K562 (cell line): ENCODE results near the gene SLC22A23. TPM values are rescaled to one million over a fixed set of nuclear protein-coding genes. Genes with fewer than 3 reads are reported as not detected.

ENCODE experiments used
- ATAC-seq: fragments of 200-7000 bp; cut with Tn5 transposase; 3 replicates; pipeline ENCODE4 v1.9.1; 2020; ENCODE audit warnings: moderate library complexity
- BruUV-seq: library from RNA; stranded (reverse); fragments of 400-500 nt; replicated peaks from 2 replicates; lab custom pipeline; 2021; lab: Mats Ljungman, UMichigan
- CTCF ChIA-PET: fragments of 300-600 bp; formaldehyde crosslinking; extraction: SDS; loops from one replicate; lab custom pipeline; 2021; ENCODE audit warnings: low intra/inter-chr PET ratio; lab: Yijun Ruan, JAX
- POLR2A ChIA-PET: fragments of 300-600, 350-650 bp; sonication (Branson Sonifier 250); formaldehyde crosslinking; extraction: SDS; loops from one replicate; lab custom pipeline; 2021; ENCODE audit warnings: antibody characterized with exemption, inconsistent platforms; lab: Yijun Ruan, JAX
- DNase-seq, 4 experiments: peaks; one replicate each; pipeline versions ENCODE4 v3.0.0 to v3.0.0-alpha.2; 2011 to 2018; ENCODE audit warnings: low spot score in 3 of 4, mixed read lengths in 3 of 4; ENCODE audit errors: extremely low read depth in 1 of 4
- FAIRE-seq: peaks from 2 replicates; lab custom pipeline; 2011; peaks lifted over from hg19 to GRCh38; lab: Jason Lieb, UNC
- H2AFZ ChIP-seq: 2 replicates; pipeline ENCODE4 v1.6.0; 2011; ENCODE audit warnings: low read depth, low read length, control low read depth, inconsistent platforms
- H3K27ac ChIP-seq: fragments of 200-600 bp; 3 replicates; pipeline ENCODE4 v1.8.0; 2011; ENCODE audit warnings: low read depth, mild to moderate bottlenecking, control low read depth, inconsistent platforms, low read length, moderate library complexity, mixed read lengths; ENCODE audit errors: extremely low read depth
- H3K27me3 ChIP-seq, 2 experiments: fragments of 300-600 bp in 1 of 2; 2 replicates in 1 of 2; 3 replicates in 1 of 2; pipeline versions ENCODE4 v1.6.0 to v1.8.0; 2011; ENCODE audit warnings: inconsistent platforms in 2 of 2, low read length in 2 of 2, mild to moderate bottlenecking in 1 of 2, mixed read lengths in 1 of 2, moderate library complexity in 1 of 2; ENCODE audit not compliant: control insufficient read depth in 2 of 2, insufficient read depth in 2 of 2
- H3K36me3 ChIP-seq: fragments of 300-600 bp; 3 replicates; pipeline ENCODE4 v1.8.0; 2011; ENCODE audit warnings: mild to moderate bottlenecking, low read length, inconsistent platforms; ENCODE audit not compliant: control insufficient read depth, insufficient read depth
- H3K4me1 ChIP-seq, 2 experiments: fragments of 200-600 bp in 1 of 2; replicated peaks in 1 of 2; 2 replicates in 1 of 2; 3 replicates in 1 of 2; pipeline versions ENCODE4 v1.5.1 to v1.8.0; 2011; ENCODE audit warnings: inconsistent platforms in 2 of 2, low read length in 2 of 2, mild to moderate bottlenecking in 1 of 2, mixed read lengths in 1 of 2, moderate library complexity in 1 of 2; ENCODE audit not compliant: control insufficient read depth in 2 of 2, insufficient read depth in 2 of 2
- H3K4me2 ChIP-seq: 2 replicates; pipeline ENCODE4 v1.6.1; 2011; ENCODE audit warnings: low read length, control low read depth, inconsistent platforms, mixed read lengths; ENCODE audit not compliant: insufficient read depth
- H3K4me3 ChIP-seq: fragments of 200-600 bp; sonication (generic), shearing (Covaris generic); 2 replicates; pipeline ENCODE4 v1.5.1; 2016; ENCODE audit warnings: control low read depth, inconsistent platforms
- H3K79me2 ChIP-seq: fragments of 200-600 bp; 3 replicates; pipeline ENCODE4 v1.8.0; 2011; ENCODE audit warnings: low read length, inconsistent platforms; ENCODE audit not compliant: control insufficient read depth, insufficient read depth
- H3K9ac ChIP-seq, 2 experiments: 2 replicates each; pipeline versions ENCODE4 v1.6.0 to v1.6.1; 2011; ENCODE audit warnings: low read depth in 2 of 2, low read length in 2 of 2, control low read depth in 1 of 2, inconsistent platforms in 1 of 2, mild to moderate bottlenecking in 1 of 2, mixed read lengths in 1 of 2; ENCODE audit not compliant: insufficient read depth in 1 of 2
- H3K9me1 ChIP-seq: one replicate; pipeline ENCODE4 v1.6.0; 2011; ENCODE audit warnings: inconsistent platforms, mild to moderate bottlenecking, low read length, moderate library complexity; ENCODE audit not compliant: control insufficient read depth, insufficient read depth
- H3K9me3 ChIP-seq: replicated peaks from 2 replicates; pipeline ENCODE4 v1.5.1; 2011; ENCODE audit warnings: low read depth, low read length, inconsistent platforms; ENCODE audit not compliant: control insufficient read depth, insufficient read depth
- H4K20me1 ChIP-seq: replicated peaks from 2 replicates; pipeline ENCODE4 v1.6.1; 2011; ENCODE audit warnings: low read length, inconsistent platforms, mixed read lengths; ENCODE audit not compliant: control insufficient read depth, insufficient read depth
- CHAMP1 ChIP-seq: fragments of 450-650 bp; IDR thresholded peaks from 2 replicates; pipeline ENCODE4 v1.6.1; 2016; ENCODE audit warnings: mild to moderate bottlenecking
- GABPA ChIP-seq: fragments of 200-800 bp; sonication (Bioruptor generic); conservative IDR thresholded peaks from 2 replicates; pipeline ENCODE4 v1.6.1; 2016; ENCODE audit warnings: low read depth, missing genetic modification characterization, missing compliant biosample characterization
- HINFP ChIP-seq: fragments of 450-650 bp; conservative IDR thresholded peaks from 2 replicates; pipeline ENCODE4 v1.6.1; 2016; ENCODE audit warnings: missing genetic modification characterization, low read depth, mild to moderate bottlenecking, control low read depth, missing compliant biosample characterization
- HNRNPLL ChIP-seq: fragments of 200-400 bp; formaldehyde crosslinking; IDR thresholded peaks from 2 replicates; pipeline ENCODE4 v1.6.1; 2017; ENCODE audit warnings: low read length, low read depth, mild to moderate bottlenecking; ENCODE audit not compliant: poor library complexity, severe bottlenecking
- NFXL1 ChIP-seq: fragments of 450-650 bp; formaldehyde crosslinking; IDR thresholded peaks from 2 replicates; pipeline ENCODE4 v1.4.0; 2021; ENCODE audit warnings: mild to moderate bottlenecking
- SAP30 ChIP-seq: fragments of 200-600 bp; sonication (generic); IDR thresholded peaks from 2 replicates; pipeline ENCODE4 v1.6.1; 2012; ENCODE audit warnings: borderline replicate concordance, low read depth, mild to moderate bottlenecking, moderate library complexity, low read length, control low read depth, inconsistent platforms; ENCODE audit not compliant: insufficient read depth, poor library complexity, severe bottlenecking
- SPI1 ChIP-seq: IDR thresholded peaks from 2 replicates; pipeline ENCODE4 v1.6.1; 2011; ENCODE audit warnings: low read depth, low read length, control low read depth, borderline replicate concordance
- SREBF2 ChIP-seq: sonication (generic); formaldehyde crosslinking; IDR thresholded peaks from 2 replicates; pipeline ENCODE4 v1.4.0; 2020; ENCODE audit warnings: mild to moderate bottlenecking, missing genetic modification reagents
- TEAD1 ChIP-seq, 2 experiments: fragments of 450-650 bp in 1 of 2; sonication (generic) in 1 of 2; formaldehyde crosslinking; IDR thresholded peaks; 2 replicates each; pipeline versions ENCODE4 v1.4.0 to v1.8.0; 2020 to 2022; ENCODE audit warnings: mild to moderate bottlenecking in 2 of 2, missing genetic modification reagents in 1 of 2
- TFAM ChIP-seq: fragments of 250-450 bp; sonication (Bioruptor Pico); conservative IDR thresholded peaks from 2 replicates; pipeline ENCODE4 v1.5.0; 2021; ENCODE audit warnings: mild to moderate bottlenecking, moderate library complexity
- TOE1 ChIP-seq, 2 experiments: fragments of 450-650 bp in 1 of 2; sonication (generic) in 1 of 2; formaldehyde crosslinking in 1 of 2; IDR thresholded peaks; 2 replicates each; pipeline versions ENCODE4 v1.7.1 to v1.8.0; 2016 to 2022; ENCODE audit warnings: borderline replicate concordance in 2 of 2, mild to moderate bottlenecking in 2 of 2, antibody characterized with exemption in 1 of 2, inconsistent platforms in 1 of 2, low read depth in 1 of 2, missing genetic modification reagents in 1 of 2, moderate library complexity in 1 of 2
- ZBTB17 ChIP-seq: fragments of 450-650 bp; formaldehyde crosslinking; IDR thresholded peaks from 2 replicates; pipeline ENCODE4 v1.4.0; 2020; ENCODE audit warnings: mild to moderate bottlenecking
- ZFPM2 ChIP-seq: fragments of 250-450 bp; sonication (Bioruptor Pico); IDR thresholded peaks from 2 replicates; pipeline ENCODE4 v1.5.1; 2022; ENCODE audit warnings: mild to moderate bottlenecking
- ZNF583 ChIP-seq: fragments of 250-450 bp; sonication (Bioruptor Pico); IDR thresholded peaks from 2 replicates; pipeline ENCODE4 v1.4.0; 2020
- ZNF707 ChIP-seq: fragments of 250-450 bp; sonication (Bioruptor Pico); conservative IDR thresholded peaks from 2 replicates; pipeline ENCODE4 v1.8.0; 2022; ENCODE audit warnings: inconsistent platforms, mild to moderate bottlenecking, moderate library complexity
- ZNF766 ChIP-seq: fragments of 200-800 bp; sonication (Bioruptor generic); conservative IDR thresholded peaks from 2 replicates; pipeline ENCODE4 v1.6.1; 2016; ENCODE audit warnings: missing genetic modification characterization, missing compliant biosample characterization
- WGBS: fragments of 100-300 bp; shearing (Covaris generic); methylation state at CpG from one replicate; pipeline ENCODE4 v1.1.6; 2016; ENCODE audit warnings: low coverage, mixed read lengths; ENCODE audit not compliant: insufficient coverage; ENCODE audit errors: missing lambda C conversion rate; 5-methylcytosine and 5-hydroxymethylcytosine counted together
- in situ Hi-C: fragments of 300-500 bp; cut with MboI; formaldehyde crosslinking; loops from 4 replicates; pipeline ENCODE4 v1.15.0; 2018; ENCODE audit warnings: inconsistent platforms, mixed read lengths
- intact Hi-C: fragments of 100-400 bp; cut with micrococcal nuclease; formaldehyde crosslinking; loops from 2 replicates; pipeline ENCODE4 v1.14.2; 2022
- polyA plus RNA-seq, 8 experiments: library from polyadenylated mRNA; depleted of rRNA in 4 of 8; stranded (reverse) in 5 of 8; unstranded in 3 of 8; fragments of >200 nt; fragmentation: Nextera tagmentation in 2 of 8; fragmentation: Illumina TruSeq in 1 of 8; extraction: Ambion mirVana in 2 of 8; extraction: Trizol in 1 of 8; gene quantifications; 2 replicates each; pipeline versions ENCODE4 v1.2.1 to v1.2.3, GENCODE V29; 2011 to 2014; ENCODE audit warnings: inconsistent platforms in 1 of 8, missing spikeins in 1 of 8
- total RNA-seq, 7 experiments: library from RNA; depleted of rRNA in 6 of 7; stranded (reverse); fragments of >200 nt in 6 of 7; fragmentation: Illumina TruSeq in 2 of 7; extraction: Trizol in 2 of 7; gene quantifications; 2 replicates each; pipeline versions ENCODE4 v1.2.1 to v1.2.3, GENCODE V29; 2011 to 2021; ENCODE audit warnings: low replicate concordance in 1 of 7

Gene SLC22A23
- total and polyA plus RNA-seq, 9 of the 15 experiments (the other 6 are each of a cell fraction or from before 2014, with no cell fraction given) = 0.30 to 8.7 (median 2.5) TPM

GRCh38 chr6:3258720-3259490 is 197.9 kb downstream of the SLC22A23 start, which contains the start of gene PSMG4:
Gene PSMG4, plus strand, starts transcription at chr6:3258947. Its CDS starts 76 bp downstream, at chr6:3259023.
- peaks cover 52% of the 10 kb centered on the region for H3K79me2 ChIP-seq
- H3K9me3 ChIP-seq = no peaks in the 10 kb centered on the region
- H3K36me3 ChIP-seq = peaks cover 35% of the 10 kb centered on the region
- BruUV-seq = no TSS peak
- H2AFZ ChIP-seq = peak within 1 kb of the TSS; percentile 93
- under 1% methylated on average over 79 of the region's 80 CpGs for WGBS
- ChIA-PET POLR2A (interaction anchor here (0.5 to 2.2 kb wide), 13 partner anchors 13 to 1050 kb away, joined by 3 to 9 read pairs (median 5); partner anchors contain the start of genes RIPK1 and TUBB2A), CTCF (interaction anchor here (0.6 to 1.4 kb wide), 4 partner anchors 69 to 252 kb away, joined by 3 to 5 read pairs (median 4); no protein-coding TSS in a partner anchor)
- FAIRE-seq (peak; percentile 88), ATAC-seq (peak; percentile 96), DNase-seq (peak; percentile 95 to 100 (median 100))
- H3K27ac ChIP-seq = peak within 1 kb of the TSS; percentile 87
- H3K4me3 ChIP-seq = peak within 1 kb of the TSS; percentile 94
- intact Hi-C loops (loop anchor here (2.0 to 10.0 kb wide), 2 partner anchors 132 to 264 kb away; partner anchors contain the start of gene NQO2), in situ Hi-C loops (loop anchor here (10.0 kb wide), 1 partner anchor 264 kb away; the partner anchor contains the start of gene NQO2)
- no peaks in the 10 kb centered on the region for H3K27me3 ChIP-seq
- peak within 1 kb of the TSS; percentile 93 for H3K4me2 ChIP-seq
- H4K20me1 ChIP-seq = peaks cover 26% of the 10 kb centered on the region
- H3K9ac ChIP-seq = peak within 1 kb of the TSS; percentile 79 to 94
- peaks cover 35 to 36% of the 10 kb centered on the region in 2 experiments for H3K4me1 ChIP-seq
- peaks cover 13% of the 10 kb centered on the region for H3K9me1 ChIP-seq
- TF ChIP-seq HINFP (tag) = no peak
- TF ChIP-seq ZNF583 = peak; percentile 43; the same call in 1 of the 2 replicates
- TF ChIP-seq SREBF2 = no peak
- TF ChIP-seq SPI1 = no peak
- no peak for TF ChIP-seq NFXL1
- TF ChIP-seq CHAMP1 = no peak
- no peak for TF ChIP-seq ZNF766 (CRISPR knock-in tag)
- 0 out of 2 replicates have a peak, but pooled peaks have one; percentile 65 for TF ChIP-seq ZFPM2
- TF ChIP-seq TEAD1 (CRISPR knock-in tag; IDR thresholded peaks at IDR 0.05) = 0 out of 4 replicates have a peak, but pooled peaks of 1 of the 2 experiments have one; percentile 5
- peak; percentile 100 for TF ChIP-seq ZBTB17 (CRISPR knock-in tag)
- TF ChIP-seq TFAM (CRISPR knock-in tag) = no peak
- no peak for TF ChIP-seq HNRNPLL
- TF ChIP-seq ZNF707 (CRISPR knock-in tag) = no peak
- TF ChIP-seq SAP30 = peak; percentile 87
- TF ChIP-seq GABPA = peak; percentile 59; the same call in 1 of the 2 replicates
- peak; percentile 93 for TF ChIP-seq TOE1 (IDR thresholded peaks at IDR 0.05; ENCODE audit: borderline replicate concordance)
- TF ChIP-seq TOE1 (CRISPR knock-in tag; IDR thresholded peaks at IDR 0.05; ENCODE audit: borderline replicate concordance, low read depth) = 0 out of 2 replicates have a peak, but pooled peaks have one; percentile 47
